H9 (cell line): ENCODE measurements around the gene GOLGA1. TPM values are rescaled to one million over a fixed set of nuclear protein-coding genes. Genes with fewer than 3 reads are reported as not detected.
A peak's percentile ranks its signal among the peaks of the same experiment; 100 is the strongest.

Experiments used
- DNase-seq: peaks from one replicate; pipeline ENCODE4 v3.0.0-alpha.2; 2017
- H2AFZ ChIP-seq: one replicate; pipeline ENCODE4 v1.6.1; 2013; ENCODE audit warnings: mild to moderate bottlenecking, low read length, control low read depth, moderate library complexity
- H2AK5ac ChIP-seq: 2 replicates; pipeline ENCODE4 v1.6.1; 2013; ENCODE audit warnings: low read length, control low read depth, mixed read lengths; ENCODE audit not compliant: insufficient read length
- H2BK120ac ChIP-seq: one replicate; pipeline ENCODE4 v1.6.1; 2013; ENCODE audit warnings: low read depth, mild to moderate bottlenecking, low read length, control low read depth, inconsistent platforms; ENCODE audit not compliant: poor library complexity, severe bottlenecking
- H2BK12ac ChIP-seq: 2 replicates; pipeline ENCODE4 v1.6.1; 2013; ENCODE audit warnings: low read length, control low read depth, mixed read lengths, low read depth; ENCODE audit not compliant: insufficient read length
- H2BK15ac ChIP-seq: 2 replicates; pipeline ENCODE4 v1.6.1; 2013; ENCODE audit warnings: low read depth, low read length, control low read depth
- H2BK20ac ChIP-seq: one replicate; pipeline ENCODE4 v1.6.1; 2013; ENCODE audit warnings: low read depth, mild to moderate bottlenecking, low read length, control low read depth, inconsistent platforms; ENCODE audit not compliant: poor library complexity, severe bottlenecking
- H2BK5ac ChIP-seq: 2 replicates; pipeline ENCODE4 v1.6.1; 2013; ENCODE audit warnings: low read length, control low read depth, mixed read lengths; ENCODE audit not compliant: insufficient read length
- H3K14ac ChIP-seq: 2 replicates; pipeline ENCODE4 v1.6.1; 2013; ENCODE audit warnings: low read length, control low read depth; ENCODE audit not compliant: insufficient read depth
- H3K18ac ChIP-seq: 2 replicates; pipeline ENCODE4 v1.6.1; 2013; ENCODE audit warnings: low read depth, mild to moderate bottlenecking, mixed read lengths, low read length, control low read depth; ENCODE audit not compliant: insufficient read length
- H3K23ac ChIP-seq: 2 replicates; pipeline ENCODE4 v1.6.1; 2013; ENCODE audit warnings: low read length, control low read depth, mixed read lengths, low read depth; ENCODE audit not compliant: insufficient read length
- H3K23me2 ChIP-seq: 2 replicates; pipeline ENCODE4 v1.6.1; 2013; ENCODE audit warnings: low read depth, mild to moderate bottlenecking, mixed read lengths, low read length, control low read depth; ENCODE audit not compliant: insufficient read length, poor library complexity, severe bottlenecking
- H3K27ac ChIP-seq: 2 replicates; pipeline ENCODE4 v1.5.1; 2013; ENCODE audit warnings: low read length, control low read depth, mixed read lengths, low read depth; ENCODE audit not compliant: insufficient read length
- H3K27me3 ChIP-seq: 2 replicates; pipeline ENCODE4 v1.6.1; 2013; ENCODE audit warnings: low read length, control low read depth, inconsistent platforms; ENCODE audit not compliant: insufficient read depth
- H3K4ac ChIP-seq: 2 replicates; pipeline ENCODE4 v1.6.1; 2013; ENCODE audit warnings: low read depth, mild to moderate bottlenecking, control low read depth, inconsistent platforms, low read length, moderate library complexity
- H3K4me1 ChIP-seq: 2 replicates; pipeline ENCODE4 v1.6.1; 2013; ENCODE audit warnings: low read length, control low read depth, inconsistent platforms; ENCODE audit not compliant: insufficient read depth
- H3K4me2 ChIP-seq: 2 replicates; pipeline ENCODE4 v1.6.1; 2013; ENCODE audit warnings: low read length, control low read depth, mixed read lengths; ENCODE audit not compliant: insufficient read length, insufficient read depth
- H3K56ac ChIP-seq: 2 replicates; pipeline ENCODE4 v1.6.1; 2013; ENCODE audit warnings: low read depth, mild to moderate bottlenecking, mixed read lengths, low read length, control low read depth; ENCODE audit not compliant: insufficient read length
- H3K79me1 ChIP-seq: 2 replicates; pipeline ENCODE4 v1.6.1; 2013; ENCODE audit warnings: low read depth, mild to moderate bottlenecking, moderate library complexity, low read length, control low read depth, inconsistent platforms; ENCODE audit not compliant: insufficient read depth, poor library complexity, severe bottlenecking
- H3K79me2 ChIP-seq: 2 replicates; pipeline ENCODE4 v1.6.1; 2013; ENCODE audit warnings: low read length, control low read depth, inconsistent platforms; ENCODE audit not compliant: insufficient read depth
- H3K9ac ChIP-seq: 2 replicates; pipeline ENCODE4 v1.6.1; 2013; ENCODE audit warnings: low read length, control low read depth, mixed read lengths; ENCODE audit not compliant: insufficient read length; ENCODE audit errors: extremely low read depth
- H3K9me3 ChIP-seq: one replicate; pipeline ENCODE4 v1.6.1; 2013; ENCODE audit warnings: low read depth, low read length, inconsistent platforms; ENCODE audit not compliant: control insufficient read depth
- H3T11ph ChIP-seq: one replicate; pipeline ENCODE4 v1.6.1; 2013; ENCODE audit warnings: mild to moderate bottlenecking, low read length, control low read depth, inconsistent platforms
- H4K20me1 ChIP-seq: one replicate; pipeline ENCODE4 v1.6.1; 2013; ENCODE audit not compliant: control insufficient read depth, insufficient read length, insufficient read depth
- H4K5ac ChIP-seq: 2 replicates; pipeline ENCODE4 v1.6.1; 2013; ENCODE audit warnings: low read depth, mild to moderate bottlenecking, mixed read lengths, low read length, control low read depth; ENCODE audit not compliant: insufficient read length
- H4K8ac ChIP-seq: replicated peaks from 2 replicates; pipeline ENCODE4 v1.6.1; 2013; ENCODE audit warnings: low read length, control low read depth, mixed read lengths, low read depth; ENCODE audit not compliant: insufficient read length
- H4K91ac ChIP-seq: 2 replicates; pipeline ENCODE4 v1.6.1; 2013; ENCODE audit warnings: low read depth, mild to moderate bottlenecking, moderate library complexity, mixed read lengths, low read length, control low read depth; ENCODE audit not compliant: insufficient read length
- H3K27ac Mint-ChIP-seq, 3 experiments: 2 replicates in 2 of 3; 3 replicates in 1 of 3; pipeline ENCODE4 v1.8.0; 2020 to 2021; ENCODE audit warnings: mixed read lengths in 3 of 3, mild to moderate bottlenecking in 1 of 3, moderate library complexity in 1 of 3
- H3K27me3 Mint-ChIP-seq: 2 replicates; pipeline ENCODE4 v1.8.0; 2021; ENCODE audit warnings: low read depth, mild to moderate bottlenecking, moderate library complexity, mixed read lengths
- H3K36me3 Mint-ChIP-seq, 3 experiments: 2 replicates in 2 of 3; 3 replicates in 1 of 3; pipeline ENCODE4 v1.8.0; 2020 to 2021; ENCODE audit warnings: low read depth in 3 of 3, mixed read lengths in 3 of 3; ENCODE audit not compliant: insufficient read depth in 1 of 3
- H3K4me1 Mint-ChIP-seq, 2 experiments: 2 replicates each; pipeline ENCODE4 v1.8.0; 2020; ENCODE audit warnings: mixed read lengths in 2 of 2
- H3K4me3 Mint-ChIP-seq, 2 experiments: 2 replicates in 1 of 2; 3 replicates in 1 of 2; pipeline ENCODE4 v1.8.0; 2020 to 2021; ENCODE audit warnings: mild to moderate bottlenecking in 2 of 2, mixed read lengths in 2 of 2, moderate library complexity in 1 of 2
- H3K9me3 Mint-ChIP-seq, 2 experiments: 2 replicates in 1 of 2; 3 replicates in 1 of 2; pipeline ENCODE4 v1.8.0; 2020; ENCODE audit warnings: mild to moderate bottlenecking in 2 of 2, mixed read lengths in 2 of 2, moderate library complexity in 1 of 2
- CTCF ChIP-seq: fragments of 200-600 bp; sonication (generic); conservative IDR thresholded peaks from 3 replicates; pipeline ENCODE4 v1.8.0; 2021; ENCODE audit warnings: antibody characterized with exemption, mild to moderate bottlenecking
- WGBS: extraction: QIAGEN DNeasy Blood & Tissue Kit; methylation state at CpG from one replicate; pipeline ENCODE4 v1.1.7; 2013; ENCODE audit warnings: missing lambda C conversion rate, low lambda C conversion rate, mixed read lengths; ENCODE audit not compliant: insufficient read length; ENCODE audit errors: extremely low coverage; 5-methylcytosine and 5-hydroxymethylcytosine counted together
- total RNA-seq: library from RNA; stranded (reverse); gene quantifications from 2 replicates; pipeline ENCODE4 v1.2.1, GENCODE V29; 2021

GOLGA1 gene
- total RNA-seq, 1 experiment from 2014 or later = 7.6 TPM

- no peaks in the 10 kb centered on the region for H3K27me3 ChIP-seq
- H2BK15ac ChIP-seq = no peak overlapping the region
- no peaks in the 10 kb centered on the region for H3K9me3 ChIP-seq
- no CpG with 5 or more reads among the region's 10 CpGs for WGBS
- no peak overlapping the region for H3T11ph ChIP-seq
- Mint-ChIP-seq H3K36me3 (peaks cover 20 to 52% (median 49%) of the 10 kb centered on the region in 3 experiments), H3K27ac (peak overlapping the region in 2 of 3 experiments; percentile 4 to 9; a peak in 2 of 7 replicates), H3K27me3 (no peaks in the 10 kb centered on the region), H3K4me1 (peaks cover 42 to 45% of the 10 kb centered on the region in 2 experiments), H3K9me3 (no peaks in the 10 kb centered on the region), H3K4me3 (no peak overlapping the region)
- no peak overlapping the region for H4K5ac ChIP-seq
- no peak overlapping the region; the same call in 1 of the 2 replicates for H3K14ac ChIP-seq
- no peak overlapping the region for H2BK20ac ChIP-seq
- no peak overlapping the region for H3K27ac ChIP-seq
- no peak for DNase-seq
- H2AFZ ChIP-seq = no peak overlapping the region
- no peak overlapping the region for H3K9ac ChIP-seq
- H3K4ac ChIP-seq = no peak overlapping the region
- H3K18ac ChIP-seq = no peak overlapping the region
- no peak overlapping the region for H2BK120ac ChIP-seq
- H2AK5ac ChIP-seq = no peak overlapping the region
- no peak overlapping the region for H4K91ac ChIP-seq
- H3K23ac ChIP-seq = no peak overlapping the region
- no peaks in the 10 kb centered on the region for H3K23me2 ChIP-seq
- H4K8ac ChIP-seq = no peak overlapping the region
- H3K79me1 ChIP-seq = no peaks in the 10 kb centered on the region
- no peak overlapping the region for H2BK5ac ChIP-seq
- no peaks in the 10 kb centered on the region for H4K20me1 ChIP-seq
- no peaks in the 10 kb centered on the region; the same call in 1 of the 2 replicates for H3K79me2 ChIP-seq
- no peak for TF ChIP-seq CTCF
- no peak overlapping the region for H3K56ac ChIP-seq
- no peak overlapping the region for H2BK12ac ChIP-seq
- peaks cover 14% of the 10 kb centered on the region for H3K4me1 ChIP-seq
- no peak overlapping the region for H3K4me2 ChIP-seq
These were observed 61.7 kb downstream of the GOLGA1 start for GRCh38 chr9:124879226-124879625.
